Keratinocyte (primary cell): ENCODE data around the gene THOC6. TPM values are rescaled to one million over a fixed set of nuclear protein-coding genes. Genes with fewer than 3 reads are reported as not detected.

ENCODE experiments used
- DNase-seq: peaks from one replicate; pipeline ENCODE4 v3.0.0-alpha.2; 2011; ENCODE audit warnings: low read depth, missing footprints, low spot score
- FAIRE-seq: peaks from 2 replicates; lab custom pipeline; 2011; peaks lifted over from hg19 to GRCh38; lab: Jason Lieb, UNC
- H2AFZ ChIP-seq: 2 replicates; pipeline ENCODE4 v1.6.0; 2012; ENCODE audit warnings: low read length, control low read depth, inconsistent platforms; ENCODE audit not compliant: control insufficient read depth
- H3K27ac ChIP-seq: 2 replicates; pipeline ENCODE4 v1.5.1; 2011; ENCODE audit warnings: low read length; ENCODE audit not compliant: control insufficient read depth, insufficient read depth
- H3K27me3 ChIP-seq: 3 replicates; pipeline ENCODE4 v1.6.0; 2011; ENCODE audit warnings: low read length; ENCODE audit not compliant: control insufficient read depth, insufficient read depth; ENCODE audit errors: extremely low read depth
- H3K36me3 ChIP-seq, 2 experiments: 2 replicates in 1 of 2; 3 replicates in 1 of 2; pipeline ENCODE4 v1.5.1; 2011; ENCODE audit warnings: low read length in 2 of 2, mild to moderate bottlenecking in 1 of 2; ENCODE audit not compliant: control insufficient read depth in 2 of 2, insufficient read depth in 2 of 2; ENCODE audit errors: extremely low read depth in 1 of 2
- H3K4me1 ChIP-seq: 3 replicates; pipeline ENCODE4 v1.5.1; 2011; ENCODE audit warnings: low read length; ENCODE audit not compliant: control insufficient read depth, insufficient read depth; ENCODE audit errors: extremely low read depth
- H3K4me2 ChIP-seq: 3 replicates; pipeline ENCODE4 v1.6.0; 2011; ENCODE audit warnings: low read depth, low read length; ENCODE audit not compliant: control insufficient read depth, insufficient read depth; ENCODE audit errors: extremely low read depth
- H3K4me3 ChIP-seq, 3 experiments: fragments of 200-600 bp in 1 of 3; sonication (generic) in 1 of 3; 2 replicates in 2 of 3; 3 replicates in 1 of 3; pipeline ENCODE4 v1.5.1; 2011 to 2016; ENCODE audit warnings: low read length in 3 of 3, mild to moderate bottlenecking in 3 of 3, control low read depth in 2 of 3, inconsistent platforms in 1 of 3, low read depth in 1 of 3, mixed read lengths in 1 of 3, mixed run types in 1 of 3, moderate library complexity in 1 of 3; ENCODE audit not compliant: control insufficient read depth in 2 of 3, insufficient read depth in 2 of 3; ENCODE audit errors: extremely low read depth in 1 of 3
- H3K79me2 ChIP-seq: 2 replicates; pipeline ENCODE4 v1.6.0; 2012; ENCODE audit warnings: low read length; ENCODE audit not compliant: control insufficient read depth, insufficient read depth
- H3K9ac ChIP-seq: 3 replicates; pipeline ENCODE4 v1.6.0; 2011; ENCODE audit warnings: low read length; ENCODE audit not compliant: control insufficient read depth, insufficient read depth; ENCODE audit errors: extremely low read depth
- H3K9me1 ChIP-seq: 3 replicates; pipeline ENCODE4 v1.6.0; 2011; ENCODE audit warnings: low read length; ENCODE audit not compliant: control insufficient read depth, insufficient read depth; ENCODE audit errors: extremely low read depth
- H3K9me3 ChIP-seq: 2 replicates; pipeline ENCODE4 v1.5.1; 2012; ENCODE audit warnings: low read depth, low read length; ENCODE audit not compliant: control insufficient read depth
- H4K20me1 ChIP-seq: 3 replicates; pipeline ENCODE4 v1.6.0; 2011; ENCODE audit warnings: low read length; ENCODE audit not compliant: control insufficient read depth, insufficient read depth; ENCODE audit errors: extremely low read depth
- CTCF ChIP-seq, 3 experiments: IDR thresholded peaks in 1 of 3; conservative IDR thresholded peaks in 1 of 3; optimal IDR thresholded peaks in 1 of 3; 2 replicates in 2 of 3; 3 replicates in 1 of 3; pipeline versions ENCODE3 to v1.5.1; 2011; ENCODE audit warnings: low read length in 3 of 3, mild to moderate bottlenecking in 3 of 3, moderate library complexity in 2 of 3, control low read depth in 1 of 3, inconsistent platforms in 1 of 3; ENCODE audit not compliant: insufficient read depth in 2 of 3; ENCODE audit errors: extremely low read depth in 1 of 3
- EZH2 ChIP-seq: IDR thresholded peaks from one replicate; pipeline ENCODE4 v1.6.1; 2012; ENCODE audit warnings: inconsistent platforms, mild to moderate bottlenecking, low read length, moderate library complexity
- dilution Hi-C: fragments of 300-500 bp; cut with MboI; formaldehyde crosslinking; loops from one replicate; pipeline ENCODE4 v1.7.0; 2020; ENCODE audit warnings: low sequenced_read_pairs; ENCODE audit not compliant: extremely low pct_ligation_motif_present
- polyA plus RNA-seq, 5 experiments: library from polyadenylated mRNA; depleted of rRNA in 3 of 5; stranded (reverse) in 3 of 5; stranded (forward) in 1 of 5; unstranded in 1 of 5; fragments of >200 nt; gene quantifications; 1 replicate in 1 of 5; 2 replicates in 3 of 5; 3 replicates in 1 of 5; pipeline versions ENCODE4 v1.2.1 to v1.2.3, GENCODE V29; 2011 to 2012; ENCODE audit warnings: missing spikeins in 2 of 5, low read depth in 1 of 5, low replicate concordance in 1 of 5

The THOC6 gene
- polyA plus RNA-seq, 1 donor (not counting 4 experiments of a cell fraction or from before 2014, with no cell fraction given): 10.3 TPM

- Histone ChIP-seq H3K9me3 (no peaks in the 10 kb centered on the region), H2AFZ (no peak overlapping the region), H3K36me3 (peaks cover 11% of the 10 kb centered on the region in 2 experiments), H3K27me3 (peaks cover 23% of the 10 kb centered on the region), H3K4me1 (peaks cover 5% of the 10 kb centered on the region), H3K79me2 (no peaks in the 10 kb centered on the region), H3K27ac (no peak overlapping the region), H3K9ac (no peak overlapping the region), H4K20me1 (no peaks in the 10 kb centered on the region), H3K4me2 (no peak overlapping the region), H3K9me1 (no peaks in the 10 kb centered on the region), H3K4me3 (no peak overlapping the region)
- no peak for DNase-seq
- TF ChIP-seq CTCF (optimal IDR thresholded peaks at IDR 0.05 in 1 of 3, IDR thresholded peaks at IDR 0.05 in 1 of 3, conservative IDR thresholded peaks at IDR 0.05 in 1 of 3; ENCODE audit: extremely low read depth in 1 of 3, insufficient read depth in 2 of 3, low read length in 3 of 3): no peak
- no peak for TF ChIP-seq EZH2
- dilution Hi-C loops: no loop called here
- FAIRE-seq: no peak
Measured at GRCh38 chr16:3030222-3031212, 6.7 kb downstream of the THOC6 start.

- FAIRE-seq (no peak), DNase-seq (no peak)
- dilution Hi-C loops: no loop called here
- Histone ChIP-seq H3K27me3 (peaks cover 42% of the 10 kb centered on the region), H4K20me1 (no peaks in the 10 kb centered on the region), H2AFZ (no peak overlapping the region), H3K9me1 (no peaks in the 10 kb centered on the region), H3K4me1 (peaks cover 5% of the 10 kb centered on the region), H3K4me2 (no peak overlapping the region), H3K4me3 (no peak overlapping the region), H3K36me3 (peaks cover 0 to 1% of the 10 kb centered on the region in 2 experiments), H3K9me3 (no peaks in the 10 kb centered on the region), H3K79me2 (no peaks in the 10 kb centered on the region), H3K9ac (no peak overlapping the region), H3K27ac (no peak overlapping the region)
- TF ChIP-seq CTCF (optimal IDR thresholded peaks at IDR 0.05 in 1 of 3, IDR thresholded peaks at IDR 0.05 in 1 of 3, conservative IDR thresholded peaks at IDR 0.05 in 1 of 3; ENCODE audit: extremely low read depth in 1 of 3, insufficient read depth in 2 of 3, low read length in 3 of 3) (no peak), EZH2 (no peak)
Measured at GRCh38 chr16:3032624-3033023, 8.8 kb downstream of the THOC6 start.
